Measurements from ENCODE around the gene SLC37A2.

The SLC37A2 gene

GRCh38 chr11:125057693-125058016 is 5.5 kb upstream of the SLC37A2 start:
- in situ Hi-C loops (cut with HindIII; ENCODE audit: low pct_unique_long_range_greater_than_20kb, low sequenced_read_pairs) = no loop called here
- no peak for TF ChIP-seq JUND (IDR thresholded peaks at IDR 0.05; ENCODE audit: low read depth)

GRCh38 chr11:125061281-125061680 is 1.8 kb upstream of the SLC37A2 start:
- no peak for DNase-seq (ENCODE audit: low read depth in 1 of 2, low spot score in 1 of 2)
- in situ Hi-C loops (cut with HindIII; ENCODE audit: low pct_unique_long_range_greater_than_20kb, low sequenced_read_pairs) = no loop called here
- TF ChIP-seq JUND (IDR thresholded peaks at IDR 0.05; ENCODE audit: low read depth) = no peak

More at GRCh38 chr11:125057693-125058016, 5.5 kb upstream of the SLC37A2 start:
- DNase-seq (ENCODE audit: low read depth in 1 of 2, low spot score in 1 of 2) = no peak

GRCh38 chr11:125062218-125062930 is 731 bp upstream of the SLC37A2 start:
- no peak for DNase-seq (ENCODE audit: low read depth in 1 of 2, low spot score in 1 of 2)
- in situ Hi-C loops (cut with HindIII; ENCODE audit: low pct_unique_long_range_greater_than_20kb, low sequenced_read_pairs) = no loop called here
- TF ChIP-seq JUND (IDR thresholded peaks at IDR 0.05; ENCODE audit: low read depth) = no peak

GRCh38 chr11:125063429-125064043 is 431 bp downstream of the SLC37A2 start:
- DNase-seq (ENCODE audit: low read depth in 1 of 2, low spot score in 1 of 2) = no peak
- no peak for TF ChIP-seq JUND (IDR thresholded peaks at IDR 0.05; ENCODE audit: low read depth)
- in situ Hi-C loops (cut with HindIII; ENCODE audit: low pct_unique_long_range_greater_than_20kb, low sequenced_read_pairs) = no loop called here

- TF ChIP-seq JUND (IDR thresholded peaks at IDR 0.05; ENCODE audit: low read depth) = no peak
- DNase-seq (ENCODE audit: low read depth in 1 of 2, low spot score in 1 of 2) = no peak
These were observed 965 bp downstream of the SLC37A2 start for GRCh38 chr11:125064070-125064469.

GRCh38 chr11:125068368-125068767 is 5.3 kb downstream of the SLC37A2 start:
- DNase-seq (ENCODE audit: low read depth in 1 of 2, low spot score in 1 of 2) = no peak
- in situ Hi-C loops (cut with HindIII; ENCODE audit: low pct_unique_long_range_greater_than_20kb, low sequenced_read_pairs) = no loop called here
- TF ChIP-seq JUND (IDR thresholded peaks at IDR 0.05; ENCODE audit: low read depth) = no peak

More at GRCh38 chr11:125064070-125064469, 965 bp downstream of the SLC37A2 start:
- in situ Hi-C loops (cut with HindIII; ENCODE audit: low pct_unique_long_range_greater_than_20kb, low sequenced_read_pairs) = no loop called here

GRCh38 chr11:125069008-125069407 is 5.9 kb downstream of the SLC37A2 start:
- no peak for DNase-seq (ENCODE audit: low read depth in 1 of 2, low spot score in 1 of 2)
- in situ Hi-C loops (cut with HindIII; ENCODE audit: low pct_unique_long_range_greater_than_20kb, low sequenced_read_pairs) = no loop called here
- TF ChIP-seq JUND (IDR thresholded peaks at IDR 0.05; ENCODE audit: low read depth) = no peak

- TF ChIP-seq JUND (IDR thresholded peaks at IDR 0.05; ENCODE audit: low read depth) = no peak
- DNase-seq (ENCODE audit: low read depth in 1 of 2, low spot score in 1 of 2) = no peak
- in situ Hi-C loops (cut with HindIII; ENCODE audit: low pct_unique_long_range_greater_than_20kb, low sequenced_read_pairs) = no loop called here
These were observed 6.7 kb downstream of the SLC37A2 start for GRCh38 chr11:125069796-125070195.

GRCh38 chr11:125070699-125071254 is 7.7 kb downstream of the SLC37A2 start:
- in situ Hi-C loops (cut with HindIII; ENCODE audit: low pct_unique_long_range_greater_than_20kb, low sequenced_read_pairs) = no loop called here
- no peak for DNase-seq (ENCODE audit: low read depth in 1 of 2, low spot score in 1 of 2)
- no peak for TF ChIP-seq JUND (IDR thresholded peaks at IDR 0.05; ENCODE audit: low read depth)

- peak in 1 of 2 experiments; percentile 36 for DNase-seq (ENCODE audit: low read depth in 1 of 2, low spot score in 1 of 2)
- in situ Hi-C loops (cut with HindIII; ENCODE audit: low pct_unique_long_range_greater_than_20kb, low sequenced_read_pairs) = no loop called here
- TF ChIP-seq JUND (IDR thresholded peaks at IDR 0.05; ENCODE audit: low read depth) = no peak
These were observed 8.3 kb downstream of the SLC37A2 start for GRCh38 chr11:125071435-125071834.

GRCh38 chr11:125071846-125072217 is 8.7 kb downstream of the SLC37A2 start:
- no peak for TF ChIP-seq JUND (IDR thresholded peaks at IDR 0.05; ENCODE audit: low read depth)
- DNase-seq (ENCODE audit: low read depth in 1 of 2, low spot score in 1 of 2) = no peak
- in situ Hi-C loops (cut with HindIII; ENCODE audit: low pct_unique_long_range_greater_than_20kb, low sequenced_read_pairs) = no loop called here

GRCh38 chr11:125072218-125072960 is 9.3 kb downstream of the SLC37A2 start:
- TF ChIP-seq JUND (IDR thresholded peaks at IDR 0.05; ENCODE audit: low read depth) = no peak
- DNase-seq (ENCODE audit: low read depth in 1 of 2, low spot score in 1 of 2) = no peak
- in situ Hi-C loops (cut with HindIII; ENCODE audit: low pct_unique_long_range_greater_than_20kb, low sequenced_read_pairs) = no loop called here
